WERI-Rb-1 (cell line): ENCODE data around the gene OR52A1.

ENCODE experiments used
- DNase-seq: peaks from one replicate; pipeline ENCODE4 v3.0.0-alpha.2; 2020
- H3K27ac ChIP-seq: fragments of 250-450 bp; sonication (Bioruptor Pico); 2 replicates; pipeline ENCODE4 v1.5.1; 2020; ENCODE audit warnings: mild to moderate bottlenecking, moderate library complexity
- H3K27me3 ChIP-seq: fragments of 250-450 bp; sonication (Bioruptor Pico); 2 replicates; pipeline ENCODE4 v1.5.1; 2021; ENCODE audit warnings: mild to moderate bottlenecking, low read depth, moderate library complexity; ENCODE audit not compliant: insufficient read depth, severe bottlenecking
- H3K36me3 ChIP-seq: fragments of 250-450 bp; sonication (Bioruptor Pico); 2 replicates; pipeline ENCODE4 v1.5.1; 2020; ENCODE audit warnings: mild to moderate bottlenecking, moderate library complexity
- H3K4me3 ChIP-seq: 2 replicates; pipeline ENCODE4 v1.5.1; 2011; ENCODE audit warnings: low read depth, mild to moderate bottlenecking, control low read depth, low read length
- H3K9me3 ChIP-seq: fragments of 250-450 bp; sonication (Bioruptor Pico); 2 replicates; pipeline ENCODE4 v1.5.1; 2021; ENCODE audit warnings: mild to moderate bottlenecking, moderate library complexity; ENCODE audit not compliant: severe bottlenecking
- CTCF ChIP-seq: IDR thresholded peaks from 2 replicates; pipeline ENCODE4 v1.5.1; 2011; ENCODE audit warnings: low read depth, mild to moderate bottlenecking, control low read depth, inconsistent platforms, low read length

Gene OR52A1

GRCh38 chr11:5124891-5125620, 29.5 kb downstream of the OR52A1 start:
- H3K27me3 ChIP-seq = peaks cover 41% of the 10 kb centered on the region
- no peak overlapping the region for H3K4me3 ChIP-seq
- DNase-seq = no peak
- H3K36me3 ChIP-seq = no peaks in the 10 kb centered on the region
- no peak overlapping the region for H3K27ac ChIP-seq
- no peak for TF ChIP-seq CTCF
- no peaks in the 10 kb centered on the region for H3K9me3 ChIP-seq

- DNase-seq = peak; percentile 52
- H3K9me3 ChIP-seq = no peaks in the 10 kb centered on the region
Measured at GRCh38 chr11:5123802-5124521, 30.6 kb downstream of the OR52A1 start.

GRCh38 chr11:5118893-5119292, 35.7 kb downstream of the OR52A1 start:
- Histone ChIP-seq H3K27ac (no peak overlapping the region), H3K9me3 (no peaks in the 10 kb centered on the region), H3K27me3 (peaks cover 56% of the 10 kb centered on the region), H3K4me3 (no peak overlapping the region), H3K36me3 (no peaks in the 10 kb centered on the region)
- no peak for DNase-seq
- no peak for TF ChIP-seq CTCF

More at GRCh38 chr11:5123802-5124521, 30.6 kb downstream of the OR52A1 start:
- Histone ChIP-seq H3K27ac (no peak overlapping the region), H3K4me3 (no peak overlapping the region), H3K36me3 (no peaks in the 10 kb centered on the region), H3K27me3 (peaks cover 38% of the 10 kb centered on the region)
- peak; percentile 66 for TF ChIP-seq CTCF

GRCh38 chr11:5117588-5117987, 37.0 kb downstream of the OR52A1 start:
- Histone ChIP-seq H3K27ac (no peak overlapping the region), H3K9me3 (no peaks in the 10 kb centered on the region), H3K27me3 (peaks cover 49% of the 10 kb centered on the region), H3K36me3 (no peaks in the 10 kb centered on the region), H3K4me3 (no peak overlapping the region)
- no peak for TF ChIP-seq CTCF
- no peak for DNase-seq

- Histone ChIP-seq H3K27ac (no peak overlapping the region), H3K36me3 (no peaks in the 10 kb centered on the region), H3K9me3 (no peaks in the 10 kb centered on the region)
Measured at GRCh38 chr11:5115339-5115738, 39.2 kb downstream of the OR52A1 start.

More at GRCh38 chr11:5115339-5115738, 39.2 kb downstream of the OR52A1 start:
- H3K27me3 ChIP-seq = peaks cover 40% of the 10 kb centered on the region
- DNase-seq = no peak
- TF ChIP-seq CTCF = no peak
- no peak overlapping the region for H3K4me3 ChIP-seq
